Endometrial microvascular endothelial cells (primary cell): ENCODE results near the gene PLCH1. TPM values are rescaled to one million over a fixed set of nuclear protein-coding genes. Genes with fewer than 3 reads are reported as not detected.

ENCODE experiments used
- in situ Hi-C: cut with HindIII; loops from 2 replicates; pipeline ENCODE4 v1.10.0; 2017; ENCODE audit warnings: low sequenced_read_pairs, low pct_unique_long_range_greater_than_20kb; ENCODE audit errors: inconsistent ontology term
- total RNA-seq: library from RNA; depleted of rRNA; stranded (reverse); fragments of >200 nt; gene quantifications from one replicate; pipeline ENCODE4 v1.2.3, GENCODE V29; 2015; ENCODE audit errors: inconsistent ontology term

The PLCH1 gene
- total RNA-seq, 1 donor from 2014 or later: not detected

- in situ Hi-C loops: no loop called here
Measured at GRCh38 chr3:155453512-155453911, 291.4 kb downstream of the PLCH1 start.

- in situ Hi-C loops: no loop called here
Measured at GRCh38 chr3:155449613-155450267, 295.1 kb downstream of the PLCH1 start.

- in situ Hi-C loops: no loop called here
Measured at GRCh38 chr3:155448531-155448930, 296.3 kb downstream of the PLCH1 start.

DNA sequence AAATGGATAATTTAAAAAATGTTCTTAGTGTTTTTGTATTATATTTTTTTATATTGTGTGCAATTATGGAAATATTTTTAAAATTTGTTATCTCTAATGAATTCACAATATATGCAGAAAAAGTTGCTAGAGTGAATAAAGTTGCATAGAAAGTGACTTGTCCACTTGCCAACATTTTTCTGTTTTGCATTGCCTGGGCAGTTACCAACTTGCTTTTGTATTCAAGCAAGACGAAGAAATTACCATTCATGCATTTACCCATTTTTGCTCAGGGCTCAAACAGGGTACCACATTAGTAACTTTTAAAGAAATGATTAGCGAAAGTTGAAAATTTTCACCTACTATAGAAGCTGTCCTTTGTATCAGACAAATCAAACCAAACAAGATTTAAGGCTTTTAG lies 298.5 kb downstream of the PLCH1 start:
- in situ Hi-C loops: no loop called here

GRCh38 chr3:155444771-155445170 lies 300.1 kb downstream of the PLCH1 start:
- in situ Hi-C loops: no loop called here

DNA sequence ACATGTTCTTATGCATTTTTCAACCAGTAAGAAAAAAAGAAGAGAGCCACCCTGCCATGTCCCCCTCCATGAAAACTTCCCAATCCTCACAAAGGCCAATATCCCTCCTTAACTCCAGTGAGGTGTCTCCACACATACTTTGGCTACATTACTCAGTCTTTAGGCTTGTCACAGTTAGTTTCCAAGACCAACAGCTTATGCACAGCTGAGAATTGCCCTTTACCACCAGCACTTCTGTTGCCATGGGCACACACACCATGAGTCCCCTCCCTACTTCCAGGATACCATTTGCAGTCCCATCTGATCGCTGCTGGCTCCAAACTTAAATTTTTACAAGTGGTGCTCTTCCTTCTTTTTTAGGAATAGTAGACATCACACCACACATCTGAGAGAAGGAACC lies 301.1 kb downstream of the PLCH1 start:
- in situ Hi-C loops: no loop called here

DNA sequence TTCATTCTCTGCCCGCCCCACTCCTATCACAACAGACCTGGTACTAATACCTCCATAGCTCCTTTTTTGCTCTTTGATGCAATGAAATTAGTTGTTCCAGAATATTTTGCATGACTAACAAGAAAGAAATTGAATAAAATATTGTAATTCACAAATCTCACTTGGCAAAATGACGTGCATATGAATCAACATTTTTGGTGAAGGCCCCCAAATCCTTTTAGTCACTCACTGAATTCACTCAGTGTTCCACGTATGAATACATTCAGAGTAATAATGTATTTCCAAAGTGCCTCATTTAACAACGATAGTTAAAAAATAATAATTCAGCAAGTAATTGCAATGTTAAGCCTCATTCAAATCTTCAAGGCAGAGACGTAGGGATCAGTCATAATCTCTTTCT lies 302.8 kb downstream of the PLCH1 start:
- in situ Hi-C loops: no loop called here

GRCh38 chr3:155441506-155441905 lies 303.4 kb downstream of the PLCH1 start:
- in situ Hi-C loops: no loop called here

DNA sequence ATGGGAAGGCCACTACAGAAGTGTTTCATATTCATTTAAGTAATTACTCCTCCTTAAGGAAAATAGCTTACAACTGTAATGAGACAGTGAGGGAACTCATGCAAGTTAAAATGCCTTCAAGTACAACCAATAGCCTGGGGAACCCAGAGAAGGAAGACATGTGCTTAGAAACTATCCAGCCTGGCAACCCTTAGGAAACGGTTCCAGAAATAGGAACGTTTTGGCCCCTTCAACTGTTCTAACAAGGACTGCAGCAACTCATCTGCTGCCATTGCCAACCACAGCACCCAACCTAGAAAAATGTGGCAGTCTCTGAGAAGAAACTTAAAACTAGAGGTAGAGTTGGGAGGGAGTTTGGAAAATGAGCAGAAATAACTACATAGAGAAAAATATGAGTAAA lies 303.8 kb downstream of the PLCH1 start:
- in situ Hi-C loops: no loop called here

DNA sequence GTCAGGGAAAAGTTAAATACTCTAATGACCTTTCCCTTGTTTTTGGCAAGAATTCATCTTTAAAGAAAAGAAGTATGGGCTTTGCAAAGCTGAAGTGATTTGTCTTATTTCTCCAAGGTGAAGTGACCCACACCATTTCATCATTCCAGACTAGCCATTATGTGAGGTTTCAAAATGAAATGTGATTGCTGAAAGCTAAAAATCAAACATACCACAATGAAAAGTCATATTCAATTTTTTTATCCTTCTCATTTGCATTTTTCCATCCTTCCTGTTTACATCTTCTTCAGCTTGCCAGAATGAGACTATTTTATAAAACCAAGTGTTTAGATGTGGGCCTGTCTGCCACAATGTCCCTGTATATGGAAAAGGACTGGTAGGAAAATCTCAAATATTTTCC lies 309.1 kb downstream of the PLCH1 start:
- in situ Hi-C loops: no loop called here

- in situ Hi-C loops: no loop called here
Measured at GRCh38 chr3:155431856-155432570, 312.9 kb downstream of the PLCH1 start.

GRCh38 chr3:155428563-155428962 lies 316.3 kb downstream of the PLCH1 start:
- in situ Hi-C loops: no loop called here

DNA sequence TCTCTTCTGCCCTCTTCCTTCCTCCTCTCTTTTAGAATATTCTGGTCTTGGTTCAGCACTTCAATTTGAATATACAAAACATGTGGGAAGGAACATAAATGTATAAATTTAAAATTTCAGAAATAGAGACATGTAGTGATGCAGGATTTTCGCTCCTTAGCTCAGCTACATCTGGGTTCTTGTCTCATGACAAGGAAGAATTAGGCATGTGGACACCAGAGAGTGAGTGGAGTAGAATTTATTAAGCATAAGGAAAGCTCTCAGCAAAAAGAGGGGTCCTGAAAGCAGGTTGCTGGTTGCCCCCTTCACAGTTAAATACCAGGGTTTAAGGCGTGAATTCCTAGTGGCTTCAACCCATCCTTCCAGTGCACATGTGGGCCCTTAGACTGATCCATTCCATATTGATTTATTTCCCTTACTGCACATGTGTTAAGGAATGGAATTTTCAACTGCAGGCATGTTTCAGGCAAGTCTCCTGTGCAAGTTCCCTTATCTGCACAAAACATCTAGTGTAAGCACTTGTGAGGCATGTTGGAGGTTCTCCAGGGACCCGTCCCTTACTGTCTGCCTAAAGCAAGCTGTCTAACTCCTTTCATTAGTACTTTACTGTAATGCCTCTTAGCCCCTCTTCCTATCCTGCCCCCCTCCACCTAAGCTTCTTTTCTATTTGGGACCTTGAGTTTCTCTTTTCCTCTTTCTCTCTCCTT lies 318.2 kb downstream of the PLCH1 start:
- in situ Hi-C loops: no loop called here

DNA sequence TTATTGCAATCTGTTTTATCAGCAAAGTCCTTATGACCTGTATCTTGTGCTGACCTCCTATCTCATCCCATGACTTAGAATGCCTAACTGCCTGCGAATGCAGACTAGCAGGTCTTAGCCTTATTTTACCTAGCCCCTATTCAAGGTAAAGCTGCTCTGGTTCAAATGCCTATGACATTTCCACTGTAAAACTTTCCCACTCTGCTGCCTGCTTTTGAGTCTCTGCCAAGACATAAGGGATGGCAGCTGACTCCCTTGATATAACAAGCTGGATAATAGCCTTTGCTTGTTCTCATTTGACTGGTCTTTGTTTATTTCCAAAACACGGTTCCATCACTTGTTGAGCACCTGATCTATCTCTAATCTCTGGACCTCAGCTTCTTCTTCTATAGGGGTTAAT lies 319.5 kb downstream of the PLCH1 start:
- in situ Hi-C loops: no loop called here

- in situ Hi-C loops: no loop called here
Measured at GRCh38 chr3:155424323-155424710, 320.6 kb downstream of the PLCH1 start.

DNA sequence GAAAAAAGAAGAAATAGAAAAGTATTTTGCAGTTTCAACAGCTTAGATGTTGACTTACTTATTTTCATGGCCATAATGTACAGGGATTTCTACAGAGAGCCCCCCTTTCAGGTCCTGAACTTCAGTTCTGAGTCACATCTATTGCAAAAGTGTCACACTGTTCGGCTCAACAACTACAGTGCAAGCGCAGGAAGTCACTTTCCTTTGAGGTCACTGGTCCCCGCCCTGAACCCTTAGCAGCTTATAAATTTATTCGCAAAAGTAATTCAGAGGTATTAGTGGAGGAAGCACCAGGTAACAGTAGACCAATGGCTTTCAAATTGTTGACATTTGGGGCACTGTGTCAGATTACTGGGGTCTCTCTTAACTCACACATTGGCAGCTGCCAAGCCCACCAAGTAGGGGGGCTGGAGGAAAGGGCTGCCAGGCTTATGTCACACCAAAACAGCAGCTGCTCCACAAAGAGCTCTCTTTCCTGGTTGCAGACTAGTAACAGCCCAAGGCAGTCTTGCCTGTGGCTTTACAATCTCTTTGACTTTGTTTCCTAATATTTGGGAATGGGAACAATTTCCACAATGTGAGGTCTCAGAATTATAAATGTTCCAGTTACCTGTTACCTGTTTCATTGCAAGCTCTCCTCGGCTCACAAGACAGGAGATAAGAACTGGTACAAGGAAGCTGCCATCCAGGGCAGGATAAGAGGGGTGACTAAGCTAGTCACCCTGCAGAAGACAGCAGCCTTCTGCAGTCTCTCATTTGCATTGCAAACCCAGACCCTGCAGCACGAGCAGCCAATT lies 321.1 kb downstream of the PLCH1 start:
- in situ Hi-C loops: no loop called here

DNA sequence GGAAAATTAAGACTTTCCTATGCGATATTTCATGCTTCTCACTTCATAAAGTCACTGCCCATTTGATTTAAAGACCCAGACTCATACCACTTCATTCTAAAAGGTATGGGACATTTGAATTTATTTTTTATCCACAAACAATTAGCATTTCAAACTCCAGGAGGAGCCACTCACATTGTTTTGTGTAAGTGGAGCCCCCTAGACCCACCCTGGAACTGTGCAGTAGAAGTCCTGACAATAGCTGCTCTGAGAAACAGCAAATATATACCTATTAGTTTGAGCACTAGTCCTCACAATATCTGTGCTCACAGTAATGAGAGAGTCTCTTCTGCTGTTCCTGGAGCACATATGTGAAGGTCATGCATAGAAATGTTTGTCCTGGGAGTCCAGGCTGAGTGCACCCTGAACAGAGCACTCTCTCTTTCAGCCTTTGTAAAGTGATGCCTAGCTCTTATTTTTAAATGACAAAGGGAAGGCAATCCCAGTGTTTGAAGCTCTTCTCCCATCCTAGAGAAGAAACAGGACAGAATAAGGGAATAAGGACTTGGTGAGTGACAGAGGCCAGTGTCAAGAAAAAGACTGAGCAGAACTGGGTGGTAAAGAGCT lies 323.9 kb downstream of the PLCH1 start:
- in situ Hi-C loops: no loop called here

- in situ Hi-C loops: no loop called here
Measured at GRCh38 chr3:155420406-155420805, 324.5 kb downstream of the PLCH1 start.

- in situ Hi-C loops: no loop called here
Measured at GRCh38 chr3:155418407-155418806, 326.5 kb downstream of the PLCH1 start.
